GM12865 (cell line): ENCODE results near the gene PRKCQ.

Source experiments
- DNase-seq: peaks from one replicate; pipeline ENCODE4 v3.0.0; 2010; ENCODE audit warnings: low read depth
- H3K4me3 ChIP-seq: 2 replicates; pipeline ENCODE4 v1.5.1; 2011; ENCODE audit warnings: mild to moderate bottlenecking, low read depth, low read length, control low read depth
- CTCF ChIP-seq: IDR thresholded peaks from 2 replicates; pipeline ENCODE4 v1.5.1; 2011; ENCODE audit warnings: low read length, control low read depth, low read depth, inconsistent platforms; ENCODE audit not compliant: insufficient read depth; ENCODE audit errors: missing control alignments

The PRKCQ gene

DNA sequence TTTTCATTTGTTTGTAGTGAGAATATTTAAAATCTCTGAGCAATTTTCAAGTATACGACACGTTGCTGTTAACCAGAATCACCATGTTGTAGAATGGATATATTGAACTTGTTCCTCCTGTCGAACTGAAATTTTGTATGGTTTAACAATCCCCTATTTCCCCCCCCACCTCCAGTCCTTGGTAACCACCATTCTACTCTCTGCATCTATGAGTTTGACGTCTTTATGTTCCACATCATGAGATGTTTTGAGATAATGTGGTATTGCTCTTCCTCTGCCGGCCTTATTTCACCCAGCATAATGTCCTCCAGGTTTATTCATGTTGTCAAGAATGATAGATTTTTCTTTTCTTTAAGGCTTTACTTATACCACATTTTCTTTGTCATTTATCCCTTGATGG lies 17.4 kb upstream of the PRKCQ start:
- no peak for DNase-seq
- TF ChIP-seq CTCF = no peak

GRCh38 chr10:6595499-6595898 lies 15.4 kb upstream of the PRKCQ start:
- no peak overlapping the region for H3K4me3 ChIP-seq
- no peak for TF ChIP-seq CTCF
- DNase-seq = no peak

More for the DNA sequence above, 17.4 kb upstream of the PRKCQ start:
- no peak overlapping the region for H3K4me3 ChIP-seq

DNA sequence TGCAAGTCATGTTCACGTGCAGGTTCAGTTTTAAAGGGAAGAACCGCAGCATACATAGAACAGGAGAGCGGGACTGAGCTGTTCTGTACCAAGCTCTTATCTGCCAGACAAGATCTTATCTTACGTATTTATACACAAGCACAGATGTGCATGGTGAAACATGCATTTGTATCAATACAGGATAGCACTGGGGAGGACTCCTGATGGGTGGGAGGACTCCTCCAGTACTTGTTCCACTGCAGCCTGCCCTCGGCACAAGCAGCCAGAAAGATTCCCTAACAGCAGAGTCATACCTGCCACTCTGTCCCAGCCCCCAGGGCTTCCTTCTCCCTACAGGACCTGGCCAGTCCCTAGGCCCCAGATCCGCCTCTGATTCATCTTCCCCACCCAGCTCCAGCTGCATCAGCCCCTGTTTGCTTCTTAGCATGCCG lies 13.2 kb upstream of the PRKCQ start:
- TF ChIP-seq CTCF = no peak
- DNase-seq = no peak
- no peak overlapping the region for H3K4me3 ChIP-seq

DNA sequence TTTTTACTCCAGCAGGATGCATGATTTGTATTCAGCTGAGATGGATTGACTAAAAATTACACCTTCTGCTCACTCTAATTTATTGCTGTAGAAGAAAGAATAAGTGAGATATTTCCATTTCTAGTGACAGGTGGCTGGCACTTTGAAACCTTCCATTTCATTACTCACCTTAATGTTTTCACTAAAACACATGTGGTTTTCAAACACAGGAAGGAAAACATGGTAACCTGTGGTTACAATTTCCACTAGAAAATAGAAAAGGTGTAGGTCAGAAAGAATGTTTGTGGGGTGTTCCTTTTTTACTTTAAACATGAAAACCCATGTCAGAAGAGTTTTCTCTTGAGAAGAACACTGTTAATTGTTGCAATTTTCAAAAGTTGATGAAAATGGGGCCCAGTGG lies 12.0 kb upstream of the PRKCQ start:
- H3K4me3 ChIP-seq = no peak overlapping the region
- DNase-seq = no peak
- no peak for TF ChIP-seq CTCF

DNA sequence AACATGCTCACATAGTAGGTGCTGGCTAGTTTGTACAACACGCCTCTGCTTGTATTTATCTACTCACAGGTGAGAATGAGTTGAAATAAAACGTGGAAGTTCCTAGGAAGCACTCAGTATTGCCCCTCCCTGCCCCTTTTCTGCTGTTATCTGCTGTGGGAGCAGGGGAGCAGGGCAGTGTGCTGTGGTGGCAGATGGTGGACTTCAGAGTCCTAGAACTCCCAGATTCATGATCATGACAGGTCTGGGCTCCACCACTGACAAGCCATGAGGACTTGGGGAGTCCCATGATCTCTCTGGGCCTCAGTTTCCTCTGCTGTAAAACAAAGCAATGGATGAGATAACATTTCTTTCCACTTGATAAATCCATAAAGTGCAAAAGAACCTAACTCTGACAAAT lies 11.6 kb upstream of the PRKCQ start:
- no peak overlapping the region for H3K4me3 ChIP-seq
- no peak for TF ChIP-seq CTCF

GRCh38 chr10:6590100-6590499 lies 10.0 kb upstream of the PRKCQ start:
- no peak for DNase-seq
- no peak overlapping the region for H3K4me3 ChIP-seq
- no peak for TF ChIP-seq CTCF

More for the DNA sequence above, 11.6 kb upstream of the PRKCQ start:
- DNase-seq = no peak

GRCh38 chr10:6589287-6590094 lies 9.4 kb upstream of the PRKCQ start:
- DNase-seq = no peak
- no peak overlapping the region for H3K4me3 ChIP-seq

More at GRCh38 chr10:6589287-6590094, 9.4 kb upstream of the PRKCQ start:
- no peak for TF ChIP-seq CTCF
